Neuron (in vitro differentiated cells): ENCODE data around the gene CNOT11.

Source experiments
- H2AFZ ChIP-seq: one replicate; pipeline ENCODE4 v1.6.1; 2013; ENCODE audit warnings: low read depth, mild to moderate bottlenecking, inconsistent platforms, low read length, moderate library complexity
- H3K27me3 ChIP-seq: one replicate; pipeline ENCODE4 v1.6.1; 2013; ENCODE audit warnings: low read length; ENCODE audit not compliant: insufficient read depth
- H3K36me3 ChIP-seq: one replicate; pipeline ENCODE4 v1.6.1; 2013; ENCODE audit warnings: low read length; ENCODE audit not compliant: insufficient read depth
- H3K4me1 ChIP-seq: one replicate; pipeline ENCODE4 v1.6.1; 2013; ENCODE audit warnings: low read length; ENCODE audit not compliant: insufficient read depth
- H3K4me3 ChIP-seq: 2 replicates; pipeline ENCODE4 v1.5.1; 2013; ENCODE audit warnings: mild to moderate bottlenecking, low read length, moderate library complexity
- H3K9me3 ChIP-seq: one replicate; pipeline ENCODE4 v1.6.1; 2013; ENCODE audit warnings: low read length

CNOT11 gene

GRCh38 chr2:101296371-101296770, 43.7 kb downstream of the CNOT11 start:
- Histone ChIP-seq H3K4me1 (no peaks in the 10 kb centered on the region), H3K36me3 (peaks cover 11% of the 10 kb centered on the region), H3K27me3 (no peaks in the 10 kb centered on the region), H3K4me3 (no peak overlapping the region), H2AFZ (no peak overlapping the region), H3K9me3 (peaks cover 2% of the 10 kb centered on the region)

- Histone ChIP-seq H3K9me3 (peaks cover 2% of the 10 kb centered on the region), H3K27me3 (no peaks in the 10 kb centered on the region), H3K4me1 (no peaks in the 10 kb centered on the region), H2AFZ (no peak overlapping the region), H3K36me3 (peaks cover 5% of the 10 kb centered on the region), H3K4me3 (no peak overlapping the region)
These were observed 44.7 kb downstream of the CNOT11 start for GRCh38 chr2:101297383-101297782.

GRCh38 chr2:101299604-101300003, 46.9 kb downstream of the CNOT11 start:
- H2AFZ ChIP-seq = no peak overlapping the region
- no peaks in the 10 kb centered on the region for H3K9me3 ChIP-seq
- H3K4me1 ChIP-seq = no peaks in the 10 kb centered on the region
- H3K36me3 ChIP-seq = no peaks in the 10 kb centered on the region
- H3K4me3 ChIP-seq = no peak overlapping the region
- no peaks in the 10 kb centered on the region for H3K27me3 ChIP-seq

- Histone ChIP-seq H3K4me3 (no peak overlapping the region), H3K9me3 (no peaks in the 10 kb centered on the region), H2AFZ (no peak overlapping the region), H3K27me3 (no peaks in the 10 kb centered on the region), H3K36me3 (no peaks in the 10 kb centered on the region), H3K4me1 (no peaks in the 10 kb centered on the region)
These were observed 47.5 kb downstream of the CNOT11 start for GRCh38 chr2:101300164-101300563.

GRCh38 chr2:101300836-101301235, 48.1 kb downstream of the CNOT11 start:
- Histone ChIP-seq H3K4me3 (no peak overlapping the region), H2AFZ (no peak overlapping the region), H3K4me1 (peaks cover under 1% of the 10 kb centered on the region), H3K27me3 (no peaks in the 10 kb centered on the region), H3K9me3 (no peaks in the 10 kb centered on the region), H3K36me3 (no peaks in the 10 kb centered on the region)

- Histone ChIP-seq H2AFZ (no peak overlapping the region), H3K27me3 (no peaks in the 10 kb centered on the region), H3K9me3 (no peaks in the 10 kb centered on the region), H3K4me1 (peaks cover 7% of the 10 kb centered on the region), H3K4me3 (no peak overlapping the region), H3K36me3 (no peaks in the 10 kb centered on the region)
These were observed 49.3 kb downstream of the CNOT11 start for GRCh38 chr2:101302016-101302415.

- Histone ChIP-seq H2AFZ (no peak overlapping the region), H3K9me3 (no peaks in the 10 kb centered on the region), H3K27me3 (no peaks in the 10 kb centered on the region), H3K4me3 (no peak overlapping the region), H3K4me1 (peaks cover 9% of the 10 kb centered on the region), H3K36me3 (no peaks in the 10 kb centered on the region)
These were observed 51.0 kb downstream of the CNOT11 start for GRCh38 chr2:101303688-101304087.

- H3K9me3 ChIP-seq = no peaks in the 10 kb centered on the region
- H3K4me1 ChIP-seq = peaks cover 9% of the 10 kb centered on the region
- H3K27me3 ChIP-seq = no peaks in the 10 kb centered on the region
- no peak overlapping the region for H3K4me3 ChIP-seq
- no peak overlapping the region for H2AFZ ChIP-seq
- no peaks in the 10 kb centered on the region for H3K36me3 ChIP-seq
These were observed 52.3 kb downstream of the CNOT11 start for GRCh38 chr2:101305035-101305434.

- H3K4me1 ChIP-seq = peaks cover 9% of the 10 kb centered on the region
- no peak overlapping the region for H2AFZ ChIP-seq
- H3K4me3 ChIP-seq = no peak overlapping the region
- no peaks in the 10 kb centered on the region for H3K9me3 ChIP-seq
- H3K36me3 ChIP-seq = no peaks in the 10 kb centered on the region
- no peaks in the 10 kb centered on the region for H3K27me3 ChIP-seq
These were observed 52.9 kb downstream of the CNOT11 start for GRCh38 chr2:101305492-101306078.

GRCh38 chr2:101306410-101306809, 53.7 kb downstream of the CNOT11 start:
- Histone ChIP-seq H3K27me3 (no peaks in the 10 kb centered on the region), H3K9me3 (no peaks in the 10 kb centered on the region), H3K36me3 (no peaks in the 10 kb centered on the region), H3K4me3 (no peak overlapping the region), H2AFZ (no peak overlapping the region), H3K4me1 (peaks cover 9% of the 10 kb centered on the region)

GRCh38 chr2:101307503-101307902, 54.8 kb downstream of the CNOT11 start:
- Histone ChIP-seq H2AFZ (no peak overlapping the region), H3K9me3 (no peaks in the 10 kb centered on the region), H3K27me3 (no peaks in the 10 kb centered on the region), H3K4me1 (peaks cover 9% of the 10 kb centered on the region), H3K4me3 (peak overlapping the region; percentile 58), H3K36me3 (no peaks in the 10 kb centered on the region)

GRCh38 chr2:101307950-101308431, 55.3 kb downstream of the CNOT11 start:
- H2AFZ ChIP-seq = peak overlapping the region; percentile 97
- no peaks in the 10 kb centered on the region for H3K9me3 ChIP-seq

GRCh38 chr2:101308432-101309210, 55.9 kb downstream of the CNOT11 start, which contains the start of gene RNF149:
Gene RNF149, minus strand, starts transcription at chr2:101308701. Its CDS starts 113 bp downstream, at chr2:101308588.
- Histone ChIP-seq H2AFZ (peak within 1 kb of the TSS; percentile 97), H3K36me3 (no peaks in the 10 kb centered on the region), H3K4me3 (peak within 1 kb of the TSS; percentile 58), H3K27me3 (peaks cover 6% of the 10 kb centered on the region), H3K9me3 (no peaks in the 10 kb centered on the region), H3K4me1 (peaks cover 9% of the 10 kb centered on the region)

More at GRCh38 chr2:101307950-101308431, 55.3 kb downstream of the CNOT11 start:
- Histone ChIP-seq H3K27me3 (no peaks in the 10 kb centered on the region), H3K4me1 (peaks cover 9% of the 10 kb centered on the region), H3K4me3 (peak overlapping the region; percentile 58), H3K36me3 (no peaks in the 10 kb centered on the region)
